ENCODE results near the gene CEP104.

DNA sequence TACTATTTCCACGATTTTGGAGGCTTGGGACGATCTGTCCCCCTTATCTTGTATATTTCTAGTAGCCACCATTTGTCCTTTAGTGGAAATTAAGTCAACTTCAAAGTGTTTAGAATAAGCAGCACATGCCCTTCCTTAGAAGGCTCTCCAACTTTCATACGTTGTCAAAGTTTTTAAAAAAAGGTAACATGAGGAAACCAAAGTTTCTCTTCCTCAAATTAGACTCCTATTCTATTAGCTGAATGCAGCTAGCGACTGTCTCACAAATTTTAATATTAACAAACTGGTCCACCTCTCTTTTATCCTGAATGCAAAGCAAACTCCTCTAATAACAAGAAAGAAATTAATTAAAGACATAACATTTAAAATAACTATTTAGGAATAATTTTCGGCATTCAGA, 36.2 kb upstream of the CEP104 start:
- no peak for TF ChIP-seq EP300 (IDR thresholded peaks at IDR 0.05)
- TF ChIP-seq, protein P1, sequence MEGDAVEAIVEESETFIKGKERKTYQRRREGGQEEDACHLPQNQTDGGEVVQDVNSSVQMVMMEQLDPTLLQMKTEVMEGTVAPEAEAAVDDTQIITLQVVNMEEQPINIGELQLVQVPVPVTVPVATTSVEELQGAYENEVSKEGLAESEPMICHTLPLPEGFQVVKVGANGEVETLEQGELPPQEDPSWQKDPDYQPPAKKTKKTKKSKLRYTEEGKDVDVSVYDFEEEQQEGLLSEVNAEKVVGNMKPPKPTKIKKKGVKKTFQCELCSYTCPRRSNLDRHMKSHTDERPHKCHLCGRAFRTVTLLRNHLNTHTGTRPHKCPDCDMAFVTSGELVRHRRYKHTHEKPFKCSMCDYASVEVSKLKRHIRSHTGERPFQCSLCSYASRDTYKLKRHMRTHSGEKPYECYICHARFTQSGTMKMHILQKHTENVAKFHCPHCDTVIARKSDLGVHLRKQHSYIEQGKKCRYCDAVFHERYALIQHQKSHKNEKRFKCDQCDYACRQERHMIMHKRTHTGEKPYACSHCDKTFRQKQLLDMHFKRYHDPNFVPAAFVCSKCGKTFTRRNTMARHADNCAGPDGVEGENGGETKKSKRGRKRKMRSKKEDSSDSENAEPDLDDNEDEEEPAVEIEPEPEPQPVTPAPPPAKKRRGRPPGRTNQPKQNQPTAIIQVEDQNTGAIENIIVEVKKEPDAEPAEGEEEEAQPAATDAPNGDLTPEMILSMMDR (IDR thresholded peaks at IDR 0.05) = no peak
- no peak for TF ChIP-seq CEBPB (IDR thresholded peaks at IDR 0.05)
- TF ChIP-seq RAD21 (conservative IDR thresholded peaks at IDR 0.05 in 1 of 2, IDR thresholded peaks at IDR 0.05 in 1 of 2) = no peak
- TF ChIP-seq ESRRA (IDR thresholded peaks at IDR 0.05; ENCODE audit: borderline replicate concordance, low read length) = no peak
- TF ChIP-seq BHLHE40 (IDR thresholded peaks at IDR 0.05; ENCODE audit: low read depth, low read length) = no peak
- TF ChIP-seq NR3C1 (IDR thresholded peaks at IDR 0.05) = no peak
- TF ChIP-seq MAZ (IDR thresholded peaks at IDR 0.05; ENCODE audit: borderline replicate concordance, low read depth, low read length) = no peak
- TF ChIP-seq KDM1A (IDR thresholded peaks at IDR 0.05; ENCODE audit: low read depth) = no peak
- no peak for TF ChIP-seq RFX5 (IDR thresholded peaks at IDR 0.05)
- no peak for TF ChIP-seq CHD4 (IDR thresholded peaks at IDR 0.05; ENCODE audit: borderline replicate concordance)
- TF ChIP-seq ZFP36 (IDR thresholded peaks at IDR 0.05; ENCODE audit: borderline replicate concordance, partially characterized antibody) = no peak
